ENCODE data around the gene GARIN5A. TPM values are rescaled to one million over a fixed set of nuclear protein-coding genes. Genes with fewer than 3 reads are reported as not detected.

The GARIN5A gene
- total and polyA plus RNA-seq, 9 of the 15 experiments (the other 6 are each of a cell fraction or from before 2014, with no cell fraction given) = 0.10 to 0.82 (median 0.23) TPM; not detected in 2

DNA sequence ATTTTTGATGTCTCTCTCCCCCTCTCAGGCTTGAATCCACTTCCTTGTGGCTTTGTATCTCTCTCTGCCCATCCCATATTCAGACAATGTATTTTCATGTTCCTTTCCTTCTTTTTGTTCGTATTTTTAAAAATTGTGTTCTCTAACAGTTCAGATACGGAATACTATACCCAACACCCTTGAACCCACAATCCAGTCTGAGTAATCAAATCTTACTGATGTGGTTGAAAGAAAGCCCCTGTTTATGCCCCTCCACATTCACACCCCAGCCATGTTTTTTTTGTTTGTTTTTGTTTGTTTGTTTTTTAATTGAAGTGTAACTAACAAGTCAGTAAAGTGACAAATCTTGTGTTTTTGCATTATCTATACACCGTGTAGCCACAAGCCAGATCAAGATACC is 56.5 kb downstream of the GARIN5A start:
- no peaks in the 10 kb centered on the region for H3K27me3 ChIP-seq (ENCODE audit: control insufficient read depth in 2 of 2, insufficient read depth in 2 of 2, low read length in 2 of 2)
- ChIA-PET CTCF (ENCODE audit: low intra/inter-chr PET ratio) (no interaction called here), POLR2A (interaction anchor here (1.1 kb wide), 1 partner anchor 41 kb away, joined by 3 read pairs; no protein-coding TSS in a partner anchor)
- H3K79me2 ChIP-seq (ENCODE audit: control insufficient read depth, insufficient read depth, low read length) = no peaks in the 10 kb centered on the region
- in situ Hi-C loops (cut with MboI) (no loop called here), intact Hi-C loops (cut with micrococcal nuclease) (no loop called here)
- DNase-seq (ENCODE audit: extremely low read depth in 1 of 4, low spot score in 3 of 4) (no peak), ATAC-seq (no peak), FAIRE-seq (peak; percentile 26)
- peaks cover 19% of the 10 kb centered on the region; the same call in 1 of the 3 replicates for H3K36me3 ChIP-seq (ENCODE audit: control insufficient read depth, insufficient read depth, low read length)
- no peaks in the 10 kb centered on the region for H3K9me1 ChIP-seq (ENCODE audit: control insufficient read depth, insufficient read depth, low read length)
- no TSS peak for BruUV-seq (replicated peaks)
- H3K4me2 ChIP-seq (ENCODE audit: insufficient read depth, low read length) = no peak overlapping the region
- H4K20me1 ChIP-seq (replicated peaks; ENCODE audit: control insufficient read depth, insufficient read depth, low read length) = no peaks in the 10 kb centered on the region
- H3K9me3 ChIP-seq (replicated peaks; ENCODE audit: control insufficient read depth, insufficient read depth, low read depth, low read length) = no peaks in the 10 kb centered on the region
- no peak overlapping the region for H3K27ac ChIP-seq (ENCODE audit: extremely low read depth, low read depth, low read length)
- H3K9ac ChIP-seq (ENCODE audit: insufficient read depth in 1 of 2, low read depth in 2 of 2, low read length in 2 of 2) = no peak overlapping the region
- H3K4me1 ChIP-seq (replicated peaks in 1 of 2; ENCODE audit: control insufficient read depth in 2 of 2, insufficient read depth in 2 of 2, low read length in 2 of 2) = peaks cover 6 to 47% of the 10 kb centered on the region in 2 experiments
- H2AFZ ChIP-seq (ENCODE audit: low read depth, low read length) = no peak overlapping the region
- no peak overlapping the region for H3K4me3 ChIP-seq
- 47% methylated on average over 3 of the region's 3 CpGs for WGBS (ENCODE audit: insufficient coverage, low coverage, missing lambda C conversion rate)
- no peak for TF ChIP-seq TAL1 (IDR thresholded peaks at IDR 0.05)
- no peak for TF ChIP-seq NFIC (IDR thresholded peaks at IDR 0.05)
- TF ChIP-seq RCOR1 (IDR thresholded peaks at IDR 0.05; ENCODE audit: borderline replicate concordance in 1 of 2, low read depth in 2 of 2, low read length in 2 of 2) = no peak
- TF ChIP-seq, protein P1, sequence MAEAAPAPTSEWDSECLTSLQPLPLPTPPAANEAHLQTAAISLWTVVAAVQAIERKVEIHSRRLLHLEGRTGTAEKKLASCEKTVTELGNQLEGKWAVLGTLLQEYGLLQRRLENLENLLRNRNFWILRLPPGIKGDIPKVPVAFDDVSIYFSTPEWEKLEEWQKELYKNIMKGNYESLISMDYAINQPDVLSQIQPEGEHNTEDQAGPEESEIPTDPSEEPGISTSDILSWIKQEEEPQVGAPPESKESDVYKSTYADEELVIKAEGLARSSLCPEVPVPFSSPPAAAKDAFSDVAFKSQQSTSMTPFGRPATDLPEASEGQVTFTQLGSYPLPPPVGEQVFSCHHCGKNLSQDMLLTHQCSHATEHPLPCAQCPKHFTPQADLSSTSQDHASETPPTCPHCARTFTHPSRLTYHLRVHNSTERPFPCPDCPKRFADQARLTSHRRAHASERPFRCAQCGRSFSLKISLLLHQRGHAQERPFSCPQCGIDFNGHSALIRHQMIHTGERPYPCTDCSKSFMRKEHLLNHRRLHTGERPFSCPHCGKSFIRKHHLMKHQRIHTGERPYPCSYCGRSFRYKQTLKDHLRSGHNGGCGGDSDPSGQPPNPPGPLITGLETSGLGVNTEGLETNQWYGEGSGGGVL (CRISPR knock-in tag; IDR thresholded peaks at IDR 0.05) = no peak
- no peak for TF ChIP-seq ZKSCAN3 (CRISPR knock-in tag; IDR thresholded peaks at IDR 0.05)
- TF ChIP-seq CC2D1A (IDR thresholded peaks at IDR 0.05) = no peak
- TF ChIP-seq, protein P2, sequence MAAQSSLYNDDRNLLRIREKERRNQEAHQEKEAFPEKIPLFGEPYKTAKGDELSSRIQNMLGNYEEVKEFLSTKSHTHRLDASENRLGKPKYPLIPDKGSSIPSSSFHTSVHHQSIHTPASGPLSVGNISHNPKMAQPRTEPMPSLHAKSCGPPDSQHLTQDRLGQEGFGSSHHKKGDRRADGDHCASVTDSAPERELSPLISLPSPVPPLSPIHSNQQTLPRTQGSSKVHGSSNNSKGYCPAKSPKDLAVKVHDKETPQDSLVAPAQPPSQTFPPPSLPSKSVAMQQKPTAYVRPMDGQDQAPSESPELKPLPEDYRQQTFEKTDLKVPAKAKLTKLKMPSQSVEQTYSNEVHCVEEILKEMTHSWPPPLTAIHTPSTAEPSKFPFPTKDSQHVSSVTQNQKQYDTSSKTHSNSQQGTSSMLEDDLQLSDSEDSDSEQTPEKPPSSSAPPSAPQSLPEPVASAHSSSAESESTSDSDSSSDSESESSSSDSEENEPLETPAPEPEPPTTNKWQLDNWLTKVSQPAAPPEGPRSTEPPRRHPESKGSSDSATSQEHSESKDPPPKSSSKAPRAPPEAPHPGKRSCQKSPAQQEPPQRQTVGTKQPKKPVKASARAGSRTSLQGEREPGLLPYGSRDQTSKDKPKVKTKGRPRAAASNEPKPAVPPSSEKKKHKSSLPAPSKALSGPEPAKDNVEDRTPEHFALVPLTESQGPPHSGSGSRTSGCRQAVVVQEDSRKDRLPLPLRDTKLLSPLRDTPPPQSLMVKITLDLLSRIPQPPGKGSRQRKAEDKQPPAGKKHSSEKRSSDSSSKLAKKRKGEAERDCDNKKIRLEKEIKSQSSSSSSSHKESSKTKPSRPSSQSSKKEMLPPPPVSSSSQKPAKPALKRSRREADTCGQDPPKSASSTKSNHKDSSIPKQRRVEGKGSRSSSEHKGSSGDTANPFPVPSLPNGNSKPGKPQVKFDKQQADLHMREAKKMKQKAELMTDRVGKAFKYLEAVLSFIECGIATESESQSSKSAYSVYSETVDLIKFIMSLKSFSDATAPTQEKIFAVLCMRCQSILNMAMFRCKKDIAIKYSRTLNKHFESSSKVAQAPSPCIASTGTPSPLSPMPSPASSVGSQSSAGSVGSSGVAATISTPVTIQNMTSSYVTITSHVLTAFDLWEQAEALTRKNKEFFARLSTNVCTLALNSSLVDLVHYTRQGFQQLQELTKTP (IDR thresholded peaks at IDR 0.05; ENCODE audit: low read depth in 1 of 2, partially characterized antibody in 2 of 2) = no peak
- TF ChIP-seq ZNF785 (CRISPR knock-in tag; IDR thresholded peaks at IDR 0.05) = no peak
- no peak for TF ChIP-seq FUS (optimal IDR thresholded peaks at IDR 0.05; ENCODE audit: low read depth, low read length)
- TF ChIP-seq, protein P3, sequence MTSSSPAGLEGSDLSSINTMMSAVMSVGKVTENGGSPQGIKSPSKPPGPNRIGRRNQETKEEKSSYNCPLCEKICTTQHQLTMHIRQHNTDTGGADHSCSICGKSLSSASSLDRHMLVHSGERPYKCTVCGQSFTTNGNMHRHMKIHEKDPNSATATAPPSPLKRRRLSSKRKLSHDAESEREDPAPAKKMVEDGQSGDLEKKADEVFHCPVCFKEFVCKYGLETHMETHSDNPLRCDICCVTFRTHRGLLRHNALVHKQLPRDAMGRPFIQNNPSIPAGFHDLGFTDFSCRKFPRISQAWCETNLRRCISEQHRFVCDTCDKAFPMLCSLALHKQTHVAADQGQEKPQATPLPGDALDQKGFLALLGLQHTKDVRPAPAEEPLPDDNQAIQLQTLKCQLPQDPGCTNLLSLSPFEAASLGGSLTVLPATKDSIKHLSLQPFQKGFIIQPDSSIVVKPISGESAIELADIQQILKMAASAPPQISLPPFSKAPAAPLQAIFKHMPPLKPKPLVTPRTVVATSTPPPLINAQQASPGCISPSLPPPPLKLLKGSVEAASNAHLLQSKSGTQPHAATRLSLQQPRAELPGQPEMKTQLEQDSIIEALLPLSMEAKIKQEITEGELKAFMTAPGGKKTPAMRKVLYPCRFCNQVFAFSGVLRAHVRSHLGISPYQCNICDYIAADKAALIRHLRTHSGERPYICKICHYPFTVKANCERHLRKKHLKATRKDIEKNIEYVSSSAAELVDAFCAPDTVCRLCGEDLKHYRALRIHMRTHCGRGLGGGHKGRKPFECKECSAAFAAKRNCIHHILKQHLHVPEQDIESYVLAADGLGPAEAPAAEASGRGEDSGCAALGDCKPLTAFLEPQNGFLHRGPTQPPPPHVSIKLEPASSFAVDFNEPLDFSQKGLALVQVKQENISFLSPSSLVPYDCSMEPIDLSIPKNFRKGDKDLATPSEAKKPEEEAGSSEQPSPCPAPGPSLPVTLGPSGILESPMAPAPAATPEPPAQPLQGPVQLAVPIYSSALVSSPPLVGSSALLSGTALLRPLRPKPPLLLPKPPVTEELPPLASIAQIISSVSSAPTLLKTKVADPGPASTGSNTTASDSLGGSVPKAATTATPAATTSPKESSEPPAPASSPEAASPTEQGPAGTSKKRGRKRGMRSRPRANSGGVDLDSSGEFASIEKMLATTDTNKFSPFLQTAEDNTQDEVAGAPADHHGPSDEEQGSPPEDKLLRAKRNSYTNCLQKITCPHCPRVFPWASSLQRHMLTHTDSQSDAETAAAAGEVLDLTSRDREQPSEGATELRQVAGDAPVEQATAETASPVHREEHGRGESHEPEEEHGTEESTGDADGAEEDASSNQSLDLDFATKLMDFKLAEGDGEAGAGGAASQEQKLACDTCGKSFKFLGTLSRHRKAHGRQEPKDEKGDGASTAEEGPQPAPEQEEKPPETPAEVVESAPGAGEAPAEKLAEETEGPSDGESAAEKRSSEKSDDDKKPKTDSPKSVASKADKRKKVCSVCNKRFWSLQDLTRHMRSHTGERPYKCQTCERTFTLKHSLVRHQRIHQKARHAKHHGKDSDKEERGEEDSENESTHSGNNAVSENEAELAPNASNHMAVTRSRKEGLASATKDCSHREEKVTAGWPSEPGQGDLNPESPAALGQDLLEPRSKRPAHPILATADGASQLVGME (CRISPR knock-in tag; IDR thresholded peaks at IDR 0.05) = no peak
- TF ChIP-seq MCM2 (IDR thresholded peaks at IDR 0.05; ENCODE audit: low read depth) = no peak
- no peak for TF ChIP-seq RUNX1 (IDR thresholded peaks at IDR 0.05; ENCODE audit: low read depth)
- TF ChIP-seq ZNF324 (CRISPR knock-in tag; IDR thresholded peaks at IDR 0.05) = no peak
